HG02973 (cell line): ENCODE data around the gene MRPL18.
"Not testable (repeated sequence)": the region's sequence is repeated elsewhere in the genome, so short reads cannot be mapped to it uniquely, and the experiment has no call there.

Experiments used
- ATAC-seq: cut with Tn5 transposase; IDR thresholded peaks from one replicate; pipeline ENCODE4 v1.9.1; 2021; ENCODE audit warnings: moderate library complexity; ENCODE audit not compliant: unreplicated experiment

Gene MRPL18

DNA sequence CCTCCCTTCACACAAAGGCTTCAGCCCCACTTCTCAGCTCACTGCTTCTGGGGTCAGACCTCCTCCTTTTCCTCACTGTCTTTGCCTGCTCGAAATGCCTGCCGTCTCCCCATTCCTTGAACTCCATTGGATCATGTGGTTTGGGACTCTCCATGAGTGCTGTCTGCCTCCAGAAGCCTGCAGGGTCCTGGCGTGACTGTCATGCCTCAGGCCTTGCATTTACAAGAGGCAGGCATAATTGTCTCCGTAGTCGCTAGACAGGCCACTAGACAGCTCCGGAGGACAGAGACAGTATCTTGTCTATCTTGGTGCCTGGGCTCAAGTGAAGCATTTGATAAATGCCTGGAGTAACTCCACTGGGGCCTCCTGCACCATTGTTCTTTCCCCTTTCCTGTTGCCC lies 25.1 kb downstream of the MRPL18 start:
- no peak for ATAC-seq

GRCh38 chr6:159816775-159817174 lies 26.5 kb downstream of the MRPL18 start:
- not testable (repeated sequence) for ATAC-seq

DNA sequence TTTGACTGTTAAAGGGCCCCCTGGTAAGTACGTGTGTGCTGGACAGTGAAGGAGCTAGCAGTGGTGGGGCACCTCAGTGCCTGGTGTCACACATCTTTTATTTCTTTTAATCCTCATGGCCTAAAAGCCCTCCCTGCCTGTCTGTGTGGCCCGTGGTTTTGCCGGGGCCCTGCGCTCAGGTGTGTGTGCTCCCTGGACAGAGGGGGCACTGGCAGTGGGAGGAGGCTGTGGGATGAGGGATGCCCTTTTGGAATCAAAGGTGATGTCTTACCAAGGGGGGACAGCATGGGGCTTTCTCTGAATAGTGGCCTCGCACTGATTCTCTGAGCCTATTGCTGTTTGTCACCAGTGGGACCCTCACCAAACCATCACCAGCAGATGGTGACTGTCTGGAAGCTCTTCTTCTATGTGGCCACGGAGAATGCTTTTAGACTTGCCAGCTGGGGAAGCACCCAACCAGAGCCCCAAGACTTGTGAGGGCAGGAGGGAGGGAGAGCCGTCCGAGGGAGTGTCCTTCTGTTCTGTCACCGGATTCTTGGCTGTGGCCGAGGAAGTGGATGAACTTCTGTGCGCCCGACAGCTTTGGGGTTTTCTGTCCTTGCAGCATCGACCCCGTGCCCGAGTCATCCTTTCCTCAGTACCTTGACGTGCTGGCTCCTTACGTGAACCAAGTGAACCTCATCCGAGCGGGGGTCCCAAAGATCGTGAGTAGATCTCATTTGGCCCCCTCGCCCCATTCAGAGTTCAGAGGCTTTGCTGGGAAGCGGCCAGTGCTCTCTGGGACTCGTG lies 27.9 kb downstream of the MRPL18 start:
- no peak for ATAC-seq

- ATAC-seq = no peak
Observed at GRCh38 chr6:159819098-159819497, 28.8 kb downstream of the MRPL18 start.

DNA sequence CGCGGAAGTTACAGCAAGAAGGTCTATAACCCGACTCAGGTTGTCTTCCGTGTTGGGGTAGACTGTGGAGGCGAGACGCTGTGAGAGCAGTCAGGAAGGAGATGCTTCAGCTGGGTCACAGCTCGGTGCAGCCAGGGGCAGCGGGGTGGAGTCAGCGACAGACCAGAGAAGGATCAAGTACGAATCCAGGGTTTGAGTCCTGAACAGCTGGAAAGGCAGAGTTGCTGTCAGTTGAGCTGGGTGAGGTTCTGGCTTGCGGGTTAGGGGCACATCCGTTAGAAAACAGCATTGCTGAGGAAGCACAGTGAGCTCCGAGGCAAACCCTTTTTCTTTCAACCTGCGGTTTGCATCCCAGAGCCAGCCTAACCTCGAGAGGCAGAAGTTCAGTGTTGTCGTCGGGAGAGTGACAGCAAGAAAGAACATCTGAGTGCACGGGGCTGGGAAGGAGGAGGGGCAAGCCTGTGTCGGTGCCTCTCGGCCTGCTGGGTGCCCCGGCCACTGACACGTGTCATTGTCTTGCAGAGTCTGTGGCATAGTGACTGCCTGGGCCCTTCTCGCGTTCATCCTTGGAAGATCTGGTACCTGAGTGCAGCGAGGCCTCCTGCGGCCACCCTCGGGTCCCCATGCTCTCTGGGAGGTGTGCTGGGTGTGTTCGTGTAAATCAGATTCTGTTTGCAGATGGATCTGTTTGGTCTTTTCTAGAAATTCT lies 29.8 kb downstream of the MRPL18 start:
- ATAC-seq = peak; percentile 67

GRCh38 chr6:159821122-159821521 lies 30.9 kb downstream of the MRPL18 start:
- no peak for ATAC-seq

GRCh38 chr6:159821726-159822125 lies 31.5 kb downstream of the MRPL18 start:
- no peak for ATAC-seq

DNA sequence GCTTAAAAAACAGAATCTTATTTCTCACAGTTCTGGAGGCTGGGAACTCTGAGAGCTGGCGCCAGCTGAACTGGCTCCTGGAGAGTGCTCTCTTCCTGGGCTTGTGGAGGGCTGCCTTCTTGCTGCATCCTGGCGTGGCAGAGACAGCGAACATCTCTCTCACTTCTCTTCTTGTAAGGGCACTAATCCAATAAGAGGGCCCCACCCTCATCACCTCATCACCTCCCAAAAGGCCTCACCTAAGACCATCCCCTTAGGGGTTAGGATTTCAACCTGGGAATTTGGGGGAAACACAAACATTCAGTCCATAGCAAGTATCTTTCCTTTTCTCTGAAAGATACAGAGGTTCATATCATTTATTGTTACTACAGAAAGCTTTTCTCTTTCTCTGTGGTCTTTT lies 33.7 kb downstream of the MRPL18 start:
- ATAC-seq = no peak

DNA sequence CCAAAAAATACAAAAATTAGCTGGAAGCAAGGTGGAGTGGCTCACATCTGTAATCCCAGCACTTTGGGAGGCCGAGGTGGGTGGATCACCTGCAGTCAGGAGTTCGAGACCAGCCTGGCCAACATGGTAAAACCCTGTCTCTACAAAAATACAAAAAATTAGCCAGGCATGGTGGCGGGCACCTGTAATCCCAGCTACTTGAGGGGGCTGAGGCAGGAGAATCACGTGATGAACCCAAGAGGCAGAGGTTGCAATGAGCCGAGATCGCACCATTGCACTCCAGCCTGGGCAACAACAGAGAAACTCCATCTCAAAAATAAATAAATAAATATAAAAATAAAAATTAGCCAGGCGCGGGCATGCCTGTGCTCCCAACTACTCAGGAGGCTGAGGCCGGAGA lies 34.4 kb downstream of the MRPL18 start:
- not testable (repeated sequence) for ATAC-seq

DNA sequence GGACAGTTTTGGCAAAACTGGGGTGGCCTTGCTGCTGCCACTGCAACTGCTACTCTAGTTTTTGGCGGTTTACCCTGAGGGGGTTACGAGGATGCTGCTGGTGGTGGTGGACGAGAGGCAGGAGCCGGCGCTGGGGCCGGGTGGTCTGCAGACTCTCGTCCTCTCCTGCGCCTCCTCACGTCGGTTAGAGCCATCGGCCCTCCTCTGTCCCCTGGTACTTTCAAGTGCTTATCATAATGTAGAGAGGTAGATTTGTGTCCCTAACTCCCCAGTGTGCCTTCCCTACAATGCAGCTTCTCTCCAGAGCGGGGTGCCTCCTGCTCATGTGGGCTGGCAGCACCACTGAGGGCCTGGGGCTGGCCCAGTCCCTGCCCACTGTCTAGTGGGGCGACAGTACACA lies 35.7 kb downstream of the MRPL18 start:
- no peak for ATAC-seq

GRCh38 chr6:159826968-159827647 lies 36.8 kb downstream of the MRPL18 start:
- no peak for ATAC-seq

DNA sequence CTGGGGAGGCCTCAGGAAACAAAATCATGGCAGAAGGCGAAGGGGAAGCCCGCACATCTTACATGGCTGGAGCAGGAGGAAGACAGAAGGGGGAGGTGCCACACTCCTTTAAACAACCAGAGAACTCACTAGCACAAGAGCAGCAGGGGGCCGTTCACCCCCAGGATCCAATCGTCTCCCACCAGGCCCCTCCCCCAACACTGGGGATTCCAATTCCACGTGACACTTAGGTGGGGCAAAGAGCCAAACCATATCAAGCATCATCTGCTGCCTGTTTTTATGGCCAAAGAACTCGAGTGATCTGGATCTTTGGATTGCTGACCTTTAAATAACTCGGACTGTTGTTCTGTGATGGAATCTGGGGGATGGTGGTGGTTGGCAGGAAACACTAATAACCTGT lies 37.8 kb downstream of the MRPL18 start:
- no peak for ATAC-seq

DNA sequence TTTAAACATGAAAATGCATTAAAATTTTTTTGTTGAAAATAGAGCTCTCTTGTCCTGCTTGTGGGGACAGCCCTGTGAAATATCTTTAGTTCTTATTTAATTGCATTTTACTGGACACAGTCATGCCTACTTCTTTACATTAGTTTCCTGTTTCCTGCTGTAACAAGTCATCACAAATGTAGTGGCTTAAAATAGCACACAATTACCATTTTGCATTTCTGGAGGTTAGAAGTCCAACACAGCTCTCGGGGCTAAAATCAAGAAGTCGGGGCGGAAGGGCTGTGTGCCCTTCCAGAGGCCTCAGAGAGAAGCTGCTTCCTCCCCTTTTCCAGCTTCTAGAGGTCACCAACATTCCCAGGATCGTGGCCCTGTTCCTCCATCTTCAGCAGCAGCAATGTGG lies 39.3 kb downstream of the MRPL18 start:
- no peak for ATAC-seq

- ATAC-seq = no peak
Observed at GRCh38 chr6:159830501-159831372, 40.5 kb downstream of the MRPL18 start.

DNA sequence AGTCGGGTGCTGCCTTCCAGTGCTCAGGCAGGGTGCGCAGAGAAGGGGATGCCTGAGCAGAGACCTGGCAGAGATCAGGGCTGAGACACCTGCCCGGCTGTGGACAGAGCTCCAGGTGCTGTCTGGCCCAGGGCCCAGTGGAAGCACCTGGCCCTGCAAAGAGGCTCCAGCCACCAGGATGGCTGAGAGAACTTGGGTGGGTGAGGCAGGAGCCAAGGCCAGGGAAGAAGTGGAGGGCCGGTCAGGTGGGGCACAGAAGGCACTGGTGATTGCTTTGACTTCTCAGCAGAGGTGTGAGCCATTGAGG lies 41.1 kb downstream of the MRPL18 start:
- ATAC-seq = no peak

- ATAC-seq = no peak
Observed at GRCh38 chr6:159832946-159833345, 42.7 kb downstream of the MRPL18 start.

DNA sequence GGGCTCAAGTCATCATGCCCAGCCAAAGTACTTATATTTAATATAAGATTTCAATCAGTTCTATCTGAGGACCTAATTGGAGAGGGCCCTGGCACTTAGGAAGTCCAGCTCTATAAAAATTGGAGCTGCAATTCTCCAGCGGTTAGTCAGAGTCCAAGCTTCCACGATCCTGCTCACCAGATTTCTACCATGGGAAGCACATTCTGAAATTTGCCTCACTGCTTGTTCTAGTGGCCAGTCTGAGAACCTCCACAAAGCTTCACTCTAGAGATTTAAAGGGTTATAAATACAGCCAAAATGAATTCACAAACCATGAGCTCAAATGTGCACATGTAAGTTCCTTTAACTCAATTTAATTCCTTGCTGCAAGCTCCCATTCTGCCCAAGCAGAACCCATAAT lies 43.3 kb downstream of the MRPL18 start:
- no peak for ATAC-seq

DNA sequence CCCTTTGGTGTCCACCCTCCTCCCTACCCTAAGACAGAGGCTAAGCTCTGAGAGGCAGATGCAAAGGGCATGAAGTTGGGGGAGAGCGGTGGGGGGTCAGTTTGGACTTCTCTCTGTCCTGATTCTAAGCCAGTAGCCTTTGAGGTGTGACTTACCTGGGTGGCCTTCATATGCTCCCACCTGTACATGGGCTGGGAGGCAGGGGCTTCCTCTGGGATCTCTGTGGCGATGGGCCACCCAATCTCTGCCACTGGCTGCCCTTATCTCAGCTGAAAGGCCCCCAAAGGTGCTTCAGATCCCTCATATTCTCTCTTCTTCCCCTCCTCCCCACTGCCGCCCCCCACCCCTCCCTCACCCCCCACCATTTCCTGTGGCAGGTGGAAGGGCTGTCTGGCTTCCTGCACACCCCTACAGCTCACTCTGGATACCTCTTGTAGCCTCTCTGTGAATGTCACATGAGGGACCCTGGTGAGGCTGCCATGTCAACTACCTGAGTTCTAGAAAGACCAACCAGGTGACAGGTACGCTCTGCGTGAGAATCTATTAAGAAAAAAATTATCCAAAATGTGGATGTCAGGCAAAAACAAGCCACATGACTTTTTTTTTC lies 43.8 kb downstream of the MRPL18 start:
- no peak for ATAC-seq

GRCh38 chr6:159836718-159837490 lies 46.6 kb downstream of the MRPL18 start:
- no peak for ATAC-seq

- ATAC-seq = no peak
Observed at GRCh38 chr6:159837511-159837910, 47.2 kb downstream of the MRPL18 start.
